CMK (cell line): ENCODE measurements around the gene FBXO24.
"Not testable (repeated sequence)": the region's sequence is repeated elsewhere in the genome, so short reads cannot be mapped to it uniquely, and the experiment has no call there.

Experiments
- DNase-seq: peaks from one replicate; pipeline ENCODE4 v3.0.0-alpha.2; 2010; ENCODE audit warnings: low read depth

Gene FBXO24

GRCh38 chr7:100586266-100587025, at the start of gene FBXO24:
Gene FBXO24, plus strand, starts transcription at chr7:100586328. Its CDS starts 298 bp downstream, at chr7:100586626.
- peak; percentile 100 for DNase-seq

- DNase-seq: not testable (repeated sequence)
These were observed 49.4 kb upstream of the FBXO24 start for GRCh38 chr7:100536695-100537094.

- DNase-seq: no peak
These were observed 47.8 kb upstream of the FBXO24 start for GRCh38 chr7:100538348-100538653.

- peak; percentile 98 for DNase-seq
These were observed 47.3 kb upstream of the FBXO24 start, which contains the start of gene AGFG2 for GRCh38 chr7:100538654-100539435. Gene AGFG2, plus strand, starts transcription at chr7:100539203. Its CDS starts 144 bp downstream, at chr7:100539347.

- no peak for DNase-seq
These were observed 46.6 kb upstream of the FBXO24 start for GRCh38 chr7:100539436-100540006.

GRCh38 chr7:100540073-100540723, 45.9 kb upstream of the FBXO24 start:
- DNase-seq: no peak

GRCh38 chr7:100541309-100541708, 44.8 kb upstream of the FBXO24 start:
- not testable (repeated sequence) for DNase-seq

- no peak for DNase-seq
These were observed 42.5 kb upstream of the FBXO24 start for GRCh38 chr7:100543586-100543985.

- no peak for DNase-seq
These were observed 41.7 kb upstream of the FBXO24 start for GRCh38 chr7:100544386-100544785.

GRCh38 chr7:100544967-100545359, 41.2 kb upstream of the FBXO24 start:
- DNase-seq: no peak

GRCh38 chr7:100545360-100546128, 40.6 kb upstream of the FBXO24 start:
- no peak for DNase-seq

GRCh38 chr7:100546129-100546925, 39.8 kb upstream of the FBXO24 start:
- no peak for DNase-seq

GRCh38 chr7:100546926-100547800, 39.0 kb upstream of the FBXO24 start:
- no peak for DNase-seq

- no peak for DNase-seq
These were observed 38.3 kb upstream of the FBXO24 start for GRCh38 chr7:100547872-100548271.

- DNase-seq: not testable (repeated sequence)
These were observed 37.7 kb upstream of the FBXO24 start for GRCh38 chr7:100548446-100548845.

GRCh38 chr7:100552532-100552931, 33.6 kb upstream of the FBXO24 start:
- DNase-seq: no peak

GRCh38 chr7:100553032-100553431, 33.1 kb upstream of the FBXO24 start:
- DNase-seq: no peak

GRCh38 chr7:100555701-100556100, 30.4 kb upstream of the FBXO24 start:
- no peak for DNase-seq

GRCh38 chr7:100556541-100556940, 29.6 kb upstream of the FBXO24 start:
- no peak for DNase-seq

- DNase-seq: no peak
These were observed 27.0 kb upstream of the FBXO24 start for GRCh38 chr7:100559127-100559526.
